GM23338 (cell line): ENCODE measurements around the gene CCDC91. TPM values are rescaled to one million over a fixed set of nuclear protein-coding genes. Genes with fewer than 3 reads are reported as not detected.

Source experiments
- ATAC-seq: fragments of 200-7000 bp; cut with Tn5 transposase; 3 replicates; pipeline ENCODE4 v1.9.1; 2020
- DNase-seq: peaks from one replicate; pipeline ENCODE4 v3.0.0-alpha.2; 2015; ENCODE audit warnings: low spot score
- H2AFZ ChIP-seq: fragments of 200-600 bp; sonication (generic); 2 replicates; pipeline ENCODE4 v1.8.0; 2016; ENCODE audit warnings: antibody characterized with exemption, mild to moderate bottlenecking, moderate library complexity
- H3F3A ChIP-seq: fragments of 200-600 bp; sonication (generic); replicated peaks from 2 replicates; pipeline ENCODE4 v1.8.0; 2017; ENCODE audit warnings: antibody characterized with exemption, mixed run types, low read depth
- H3K27ac ChIP-seq: fragments of 200-600 bp; sonication (generic); 2 replicates; pipeline ENCODE4 v1.6.1; 2016; ENCODE audit warnings: low read depth
- H3K27me3 ChIP-seq: fragments of 200-600 bp; sonication (generic); 2 replicates; pipeline ENCODE4 v1.8.0; 2016; ENCODE audit warnings: mild to moderate bottlenecking, mixed run types, moderate library complexity; ENCODE audit not compliant: insufficient read depth
- H3K36me3 ChIP-seq: fragments of 200-600 bp; sonication (generic); 2 replicates; pipeline ENCODE4 v1.8.0; 2016; ENCODE audit warnings: mild to moderate bottlenecking; ENCODE audit not compliant: insufficient read depth
- H3K4me1 ChIP-seq: fragments of 200-600 bp; sonication (generic); 2 replicates; pipeline ENCODE4 v1.8.0; 2016; ENCODE audit warnings: mild to moderate bottlenecking, moderate library complexity; ENCODE audit not compliant: insufficient read depth
- H3K4me2 ChIP-seq: fragments of 200-600 bp; sonication (generic); 2 replicates; pipeline ENCODE4 v1.7.1; 2017; ENCODE audit warnings: mixed run types
- H3K4me3 ChIP-seq: fragments of 200-600 bp; sonication (generic); 2 replicates; pipeline ENCODE4 v1.6.1; 2016; ENCODE audit warnings: mixed run types
- H3K79me2 ChIP-seq: fragments of 200-600 bp; sonication (generic); replicated peaks from 2 replicates; pipeline ENCODE4 v1.8.0; 2017; ENCODE audit warnings: mild to moderate bottlenecking; ENCODE audit not compliant: insufficient read depth
- H3K9me2 ChIP-seq: fragments of 200-600 bp; sonication (generic); 2 replicates; pipeline ENCODE4 v1.8.0; 2017; ENCODE audit not compliant: insufficient read depth
- H4K20me1 ChIP-seq: fragments of 200-600 bp; sonication (generic); replicated peaks from 2 replicates; pipeline ENCODE4 v1.8.0; 2017; ENCODE audit warnings: mild to moderate bottlenecking; ENCODE audit not compliant: insufficient read depth
- H3K27ac Mint-ChIP-seq: 2 replicates; pipeline ENCODE4 v1.8.0; 2020; ENCODE audit warnings: inconsistent platforms, mild to moderate bottlenecking, moderate library complexity, mixed read lengths
- H3K27me3 Mint-ChIP-seq: 3 replicates; pipeline ENCODE4 v1.8.0; 2022; ENCODE audit warnings: low read depth, mild to moderate bottlenecking, moderate library complexity, mixed read lengths, inconsistent platforms; ENCODE audit not compliant: insufficient read depth, poor library complexity
- H3K36me3 Mint-ChIP-seq: 3 replicates; pipeline ENCODE4 v1.8.0; 2021; ENCODE audit warnings: low read depth, mild to moderate bottlenecking, inconsistent platforms, moderate library complexity, mixed read lengths
- H3K4me1 Mint-ChIP-seq: 3 replicates; pipeline ENCODE4 v1.8.0; 2020; ENCODE audit warnings: mild to moderate bottlenecking, inconsistent platforms, mixed read lengths
- H3K4me3 Mint-ChIP-seq: 3 replicates; pipeline ENCODE4 v1.8.0; 2021; ENCODE audit warnings: moderate library complexity, mild to moderate bottlenecking, inconsistent platforms, mixed read lengths
- H3K9me3 Mint-ChIP-seq: 3 replicates; pipeline ENCODE4 v1.8.0; 2020; ENCODE audit warnings: moderate library complexity, mild to moderate bottlenecking, inconsistent platforms, mixed read lengths
- CREB1 ChIP-seq: fragments of 250-450 bp; sonication (Bioruptor Pico); IDR thresholded peaks from 2 replicates; pipeline ENCODE4 v1.5.0; 2020; ENCODE audit warnings: low read depth, mild to moderate bottlenecking, moderate library complexity
- CTCF ChIP-seq, 2 experiments: fragments of 200-600 bp in 1 of 2; sonication (generic) in 1 of 2; conservative IDR thresholded peaks; 2 replicates each; pipeline versions ENCODE4 v1.5.1 to v1.6.1; 2016 to 2017; ENCODE audit warnings: antibody characterized with exemption in 2 of 2, low read depth in 2 of 2, mild to moderate bottlenecking in 2 of 2, moderate library complexity in 1 of 2
- EZH2 ChIP-seq: fragments of 200-600 bp; sonication (generic); IDR thresholded peaks from one replicate; pipeline ENCODE4 v1.8.0; 2017; ENCODE audit warnings: antibody characterized with exemption, mild to moderate bottlenecking, low read depth; ENCODE audit not compliant: unreplicated experiment
- NANOG ChIP-seq: IDR thresholded peaks from 2 replicates; pipeline ENCODE4 v1.6.1; 2016; ENCODE audit warnings: antibody characterized with exemption, borderline replicate concordance
- POLR2AphosphoS5 ChIP-seq: IDR thresholded peaks from 2 replicates; pipeline ENCODE4 v1.6.1; 2016; ENCODE audit warnings: antibody characterized with exemption, low read depth
- REST ChIP-seq: IDR thresholded peaks from one replicate; pipeline ENCODE4 v1.6.1; 2018; ENCODE audit warnings: antibody characterized with exemption; ENCODE audit not compliant: unreplicated experiment
- ZNF331 ChIP-seq: fragments of 250-450 bp; sonication (Bioruptor Pico); IDR thresholded peaks from 2 replicates; pipeline ENCODE4 v1.5.0; 2020; ENCODE audit warnings: low read depth, mild to moderate bottlenecking, moderate library complexity
- ZNF462 ChIP-seq: fragments of 250-450 bp; sonication (Bioruptor Pico); IDR thresholded peaks from 2 replicates; pipeline ENCODE4 v1.5.0; 2020; ENCODE audit warnings: mild to moderate bottlenecking, moderate library complexity
- polyA plus RNA-seq: library from polyadenylated mRNA; unstranded; fragments of >200 nt; fragmentation: Nextera tagmentation; extraction: Ambion mirVana; gene quantifications from 2 replicates; pipeline ENCODE4 v1.2.1, GENCODE V29; 2016
- total RNA-seq: library from RNA; depleted of rRNA; stranded (reverse); fragments of >200 nt; shearing (Covaris generic); gene quantifications from 2 replicates; pipeline ENCODE4 v1.2.3, GENCODE V29; 2014
- TF ChIP-seq, protein P1 (sequence below): IDR thresholded peaks from 2 replicates; pipeline ENCODE4 v1.6.1; 2016; ENCODE audit warnings: antibody characterized with exemption

The CCDC91 gene
- total and polyA plus RNA-seq, 2 experiments from 2014 or later, result 24.7 to 48.7 TPM

GRCh38 chr12:28513983-28514382 lies 323.7 kb downstream of the CCDC91 start:
- Mint-ChIP-seq H3K4me1 (peaks cover 2% of the 10 kb centered on the region; the same call in 2 of the 3 replicates), H3K27me3 (no peaks in the 10 kb centered on the region), H3K9me3 (peaks cover 16% of the 10 kb centered on the region), H3K27ac (no peak overlapping the region), H3K4me3 (no peak overlapping the region), H3K36me3 (peaks cover 13% of the 10 kb centered on the region; the same call in 2 of the 3 replicates)
- Histone ChIP-seq H3K27me3 (no peaks in the 10 kb centered on the region), H2AFZ (no peak overlapping the region), H3K4me3 (no peak overlapping the region), H3K9me2 (no peaks in the 10 kb centered on the region), H3K36me3 (no peaks in the 10 kb centered on the region), H3K4me2 (no peak overlapping the region), H3K4me1 (peaks cover 7% of the 10 kb centered on the region), H4K20me1 (no peaks in the 10 kb centered on the region), H3K79me2 (0 out of 2 replicates have a peak, but pooled peaks cover under 1% of the 10 kb centered on the region), H3F3A (no peaks in the 10 kb centered on the region), H3K27ac (no peak overlapping the region)
- no peak for ATAC-seq
- no peak for DNase-seq
- TF ChIP-seq CREB1 (CRISPR knock-in tag) (no peak), ZNF331 (CRISPR knock-in tag) (no peak), REST (no peak), CTCF (conservative IDR thresholded peaks at IDR 0.05; ENCODE audit: low read depth in 2 of 2) (no peak), ZNF462 (CRISPR knock-in tag) (no peak), POLR2AphosphoS5 (no peak), NANOG (no peak), EZH2 (no peak)
- TF ChIP-seq, protein P1, sequence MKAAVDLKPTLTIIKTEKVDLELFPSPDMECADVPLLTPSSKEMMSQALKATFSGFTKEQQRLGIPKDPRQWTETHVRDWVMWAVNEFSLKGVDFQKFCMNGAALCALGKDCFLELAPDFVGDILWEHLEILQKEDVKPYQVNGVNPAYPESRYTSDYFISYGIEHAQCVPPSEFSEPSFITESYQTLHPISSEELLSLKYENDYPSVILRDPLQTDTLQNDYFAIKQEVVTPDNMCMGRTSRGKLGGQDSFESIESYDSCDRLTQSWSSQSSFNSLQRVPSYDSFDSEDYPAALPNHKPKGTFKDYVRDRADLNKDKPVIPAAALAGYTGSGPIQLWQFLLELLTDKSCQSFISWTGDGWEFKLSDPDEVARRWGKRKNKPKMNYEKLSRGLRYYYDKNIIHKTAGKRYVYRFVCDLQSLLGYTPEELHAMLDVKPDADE, result no peak
